Measurements from ENCODE around the gene FUCA2.

DNA sequence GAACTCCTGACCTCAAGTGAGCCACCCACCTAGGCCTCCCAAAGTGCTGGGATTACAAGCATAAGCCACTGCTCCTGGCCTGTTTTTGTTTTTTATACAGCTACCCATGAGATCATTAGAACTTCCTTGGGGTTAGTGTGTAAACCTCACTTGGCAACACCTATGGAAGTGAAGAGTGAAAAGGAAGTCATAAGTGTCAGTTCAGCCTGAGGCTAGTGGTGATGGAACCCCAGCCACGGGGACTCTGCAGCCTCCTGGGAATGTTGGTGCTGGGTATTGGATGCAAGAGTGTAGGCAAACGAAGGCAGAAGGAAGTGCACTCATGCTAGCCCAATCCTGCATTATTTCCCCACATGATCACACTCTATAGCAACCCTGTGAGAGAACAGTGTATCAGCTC, 33.6 kb upstream of the FUCA2 start:
- TF ChIP-seq, protein P1, sequence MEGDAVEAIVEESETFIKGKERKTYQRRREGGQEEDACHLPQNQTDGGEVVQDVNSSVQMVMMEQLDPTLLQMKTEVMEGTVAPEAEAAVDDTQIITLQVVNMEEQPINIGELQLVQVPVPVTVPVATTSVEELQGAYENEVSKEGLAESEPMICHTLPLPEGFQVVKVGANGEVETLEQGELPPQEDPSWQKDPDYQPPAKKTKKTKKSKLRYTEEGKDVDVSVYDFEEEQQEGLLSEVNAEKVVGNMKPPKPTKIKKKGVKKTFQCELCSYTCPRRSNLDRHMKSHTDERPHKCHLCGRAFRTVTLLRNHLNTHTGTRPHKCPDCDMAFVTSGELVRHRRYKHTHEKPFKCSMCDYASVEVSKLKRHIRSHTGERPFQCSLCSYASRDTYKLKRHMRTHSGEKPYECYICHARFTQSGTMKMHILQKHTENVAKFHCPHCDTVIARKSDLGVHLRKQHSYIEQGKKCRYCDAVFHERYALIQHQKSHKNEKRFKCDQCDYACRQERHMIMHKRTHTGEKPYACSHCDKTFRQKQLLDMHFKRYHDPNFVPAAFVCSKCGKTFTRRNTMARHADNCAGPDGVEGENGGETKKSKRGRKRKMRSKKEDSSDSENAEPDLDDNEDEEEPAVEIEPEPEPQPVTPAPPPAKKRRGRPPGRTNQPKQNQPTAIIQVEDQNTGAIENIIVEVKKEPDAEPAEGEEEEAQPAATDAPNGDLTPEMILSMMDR (IDR thresholded peaks at IDR 0.05 in 8 of 11, conservative IDR thresholded peaks at IDR 0.05 in 3 of 11): no peak
- TF ChIP-seq POLR2A (IDR thresholded peaks at IDR 0.05): no peak
